Fibroblast of peridontal ligament (primary cell): ENCODE data around the gene TMEM119.
"Not testable (repeated sequence)": the region's sequence is repeated elsewhere in the genome, so short reads cannot be mapped to it uniquely, and the experiment has no call there.

Experiments used
- DNase-seq: peaks from one replicate; pipeline ENCODE4 v3.0.0-alpha.2; 2010; ENCODE audit errors: extremely low read depth

The TMEM119 gene

DNA sequence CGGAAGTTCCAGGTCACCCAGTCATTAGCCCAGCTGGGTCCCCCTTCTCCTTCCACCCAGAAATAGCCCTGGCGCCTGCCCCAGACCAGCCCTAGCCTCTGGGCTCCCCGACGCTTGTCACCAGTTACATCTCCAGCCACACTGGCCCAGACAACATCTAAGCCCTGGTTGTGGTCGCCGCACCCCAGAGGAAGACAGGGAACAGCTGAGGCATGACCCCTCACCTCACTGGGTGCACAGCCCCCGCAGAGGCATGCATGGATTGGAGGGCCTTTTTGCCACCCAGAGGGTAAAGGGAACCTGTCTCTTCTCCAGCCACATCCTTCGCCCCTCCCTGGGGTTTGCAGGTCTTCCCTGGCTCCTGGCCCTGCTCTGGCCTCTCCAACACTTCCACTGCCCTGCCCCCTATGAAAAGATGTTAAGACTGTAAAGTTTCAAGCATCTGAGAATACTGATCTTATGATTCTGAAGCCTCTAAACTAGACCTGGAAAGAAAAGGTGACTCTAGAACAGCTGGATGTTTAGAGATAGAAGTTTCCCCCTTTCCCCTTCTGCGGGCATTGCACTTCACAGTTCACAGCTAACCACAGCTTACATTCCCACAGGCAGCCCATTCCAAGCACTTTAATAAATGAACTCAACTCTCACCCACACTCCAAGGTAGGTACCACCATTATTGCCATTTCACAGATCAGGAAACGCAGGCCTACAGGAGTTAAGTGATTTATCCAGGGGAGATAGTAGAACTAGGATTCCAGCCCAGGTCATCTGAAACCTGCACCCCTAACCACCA, 14.7 kb downstream of the TMEM119 start:
- no peak for DNase-seq

DNA sequence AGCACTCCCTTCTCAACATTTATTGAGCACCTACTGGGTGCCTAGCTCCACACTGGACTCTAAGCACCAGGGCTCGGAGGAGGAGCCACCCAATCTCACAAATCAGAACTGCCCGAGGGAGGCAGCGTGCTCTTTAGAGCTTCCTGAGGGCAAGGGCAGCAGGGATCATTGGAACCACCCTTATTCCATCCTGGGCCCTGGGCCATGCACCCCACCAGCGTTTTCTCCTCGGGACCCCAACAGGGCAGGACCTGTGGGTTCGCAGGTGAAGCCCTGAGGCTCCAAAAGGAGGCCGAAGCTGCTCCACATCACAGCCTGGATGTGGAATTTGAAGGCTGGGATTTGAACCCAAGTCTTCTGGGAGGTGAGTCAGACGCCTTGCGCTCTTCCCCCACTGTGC, 15.4 kb downstream of the TMEM119 start:
- DNase-seq, result no peak

DNA sequence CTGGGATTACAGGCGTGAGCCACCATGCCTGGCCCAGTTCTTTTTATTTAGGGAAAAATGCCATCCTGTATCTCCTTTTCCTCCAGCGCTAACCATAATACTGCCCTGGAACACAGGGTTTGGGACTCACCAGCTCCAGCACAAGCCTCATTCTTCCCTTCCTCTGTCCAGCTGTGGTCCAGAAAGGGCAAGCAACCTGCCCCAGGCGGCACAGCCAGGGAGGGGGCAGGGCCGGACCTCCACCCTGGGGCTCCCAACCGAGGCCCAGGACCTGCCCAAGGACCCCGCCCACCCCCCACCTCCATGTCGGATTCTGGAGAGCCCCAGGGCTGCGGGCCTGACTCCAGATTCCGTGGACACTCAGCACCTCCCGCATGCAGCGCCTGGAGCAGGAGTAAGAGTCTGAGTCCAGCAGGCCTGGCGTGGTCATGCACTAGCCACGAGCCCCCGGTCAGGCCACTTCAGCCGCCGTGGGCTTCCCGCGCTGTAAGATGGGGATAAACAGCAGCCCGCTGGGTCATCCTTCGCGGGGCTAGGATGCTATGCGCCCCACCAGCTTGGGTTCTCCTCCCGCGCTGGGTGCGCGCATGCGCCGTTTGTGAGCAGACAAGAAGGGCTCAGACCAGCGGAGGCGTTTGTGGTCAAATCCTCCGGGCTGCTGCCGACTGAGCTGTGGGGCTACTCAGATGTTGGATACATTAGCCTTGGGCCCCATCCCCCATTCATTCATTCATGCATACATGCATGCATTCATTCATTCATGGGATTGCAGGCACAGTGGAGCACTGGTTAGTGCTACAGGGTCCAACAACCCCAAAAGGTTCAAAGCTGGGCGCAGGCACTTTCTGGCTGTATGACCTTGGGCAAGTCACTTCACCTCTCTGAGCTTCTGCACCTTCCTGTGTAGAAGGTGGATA, 16.3 kb downstream of the TMEM119 start:
- no peak for DNase-seq

DNA sequence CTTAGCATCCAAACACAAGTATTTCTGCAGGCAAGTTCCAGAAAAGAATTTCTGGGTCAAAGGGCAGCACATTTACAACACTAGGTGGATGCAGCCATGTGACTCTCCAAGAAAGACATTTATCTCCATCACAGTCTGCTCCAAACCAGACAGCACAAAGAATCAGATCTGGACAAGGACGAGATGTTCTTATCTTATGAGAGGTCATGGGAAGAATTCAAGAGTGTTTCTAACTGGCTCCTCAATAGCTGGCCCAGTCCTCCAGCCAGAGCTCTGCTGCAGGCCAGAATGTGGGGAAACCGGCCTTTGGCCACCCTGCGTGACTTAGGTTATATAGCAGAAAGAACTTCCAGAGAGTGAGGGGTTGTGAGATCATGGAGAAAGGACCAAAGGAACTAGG, 17.4 kb downstream of the TMEM119 start:
- DNase-seq, result no peak

DNA sequence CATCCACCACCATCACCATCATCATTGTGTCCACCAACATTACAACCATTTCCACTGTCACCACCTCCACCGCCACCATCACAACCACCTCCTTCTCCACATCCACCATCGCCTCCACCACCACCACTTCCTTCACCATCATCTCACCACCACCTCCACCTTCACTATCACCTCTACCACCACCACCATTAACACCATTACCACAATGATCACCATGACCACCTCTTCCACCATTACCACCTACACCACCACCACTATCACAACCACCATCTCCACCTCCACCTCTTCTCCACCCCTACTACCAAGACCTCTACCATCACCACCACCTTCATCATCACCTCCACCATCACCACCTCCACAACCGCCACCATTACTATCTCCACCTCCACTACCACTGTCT, 19.1 kb downstream of the TMEM119 start:
- DNase-seq, result no peak

DNA sequence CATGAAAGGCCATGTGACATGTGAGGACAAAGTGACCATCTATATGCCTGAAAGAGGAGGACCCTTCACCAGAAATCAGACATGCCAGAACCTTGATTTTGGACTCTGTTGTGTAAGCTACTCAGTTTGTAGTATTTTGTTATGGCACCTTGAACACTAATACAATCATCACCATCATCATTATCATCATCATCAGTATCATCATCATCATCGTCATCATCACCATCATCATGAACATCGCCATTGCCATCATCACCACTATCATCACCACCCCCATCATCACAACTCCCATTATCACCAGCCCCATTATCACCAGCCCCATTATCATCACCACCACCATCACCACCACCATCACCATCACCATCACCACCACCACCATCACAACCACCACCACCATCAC, 19.6 kb downstream of the TMEM119 start:
- DNase-seq, result no peak

DNA sequence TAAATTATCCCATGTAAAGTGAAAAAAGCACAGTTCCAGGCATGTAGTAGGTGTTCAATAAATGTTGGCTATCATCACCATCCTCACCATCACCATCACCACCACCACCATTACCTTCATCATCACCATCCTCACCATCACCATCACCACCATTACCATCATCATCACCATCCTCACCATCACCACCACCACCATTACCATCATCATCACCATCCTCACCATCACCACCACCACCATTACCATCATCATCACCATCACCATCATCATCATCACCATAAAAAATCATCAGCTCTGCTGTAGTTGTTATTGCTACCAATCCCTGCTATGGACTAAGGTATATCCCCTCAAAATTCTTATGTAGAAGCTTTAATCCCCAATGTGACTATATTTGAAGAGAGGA, 20.4 kb downstream of the TMEM119 start:
- DNase-seq, result no peak

DNA sequence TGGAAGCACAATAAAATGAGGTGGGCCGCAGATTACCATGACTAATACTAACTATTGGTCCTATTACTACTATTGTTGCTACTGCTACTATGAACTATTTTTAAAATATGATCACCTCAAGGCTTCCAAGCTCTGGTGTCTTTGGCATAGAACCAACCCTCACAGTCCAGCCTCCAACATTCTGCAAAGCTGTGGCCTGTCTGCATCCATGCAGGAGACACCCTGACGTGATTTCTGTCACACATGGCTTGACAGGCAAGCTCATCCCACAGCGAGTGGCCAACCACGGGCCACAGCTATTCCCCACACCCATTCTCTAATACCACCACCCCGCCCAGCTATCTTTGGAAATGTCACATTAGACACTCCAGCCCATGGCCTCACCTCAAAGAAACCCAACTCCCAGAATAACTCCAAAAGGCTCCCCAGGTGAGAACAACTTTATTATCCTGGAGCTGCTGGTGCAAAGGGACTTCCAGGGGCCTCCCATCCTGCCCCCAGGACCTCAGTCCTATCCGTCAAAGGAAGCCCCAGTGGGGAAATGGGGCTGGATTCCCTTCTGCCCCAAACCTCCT, 21.1 kb downstream of the TMEM119 start:
- DNase-seq, result no peak

DNA sequence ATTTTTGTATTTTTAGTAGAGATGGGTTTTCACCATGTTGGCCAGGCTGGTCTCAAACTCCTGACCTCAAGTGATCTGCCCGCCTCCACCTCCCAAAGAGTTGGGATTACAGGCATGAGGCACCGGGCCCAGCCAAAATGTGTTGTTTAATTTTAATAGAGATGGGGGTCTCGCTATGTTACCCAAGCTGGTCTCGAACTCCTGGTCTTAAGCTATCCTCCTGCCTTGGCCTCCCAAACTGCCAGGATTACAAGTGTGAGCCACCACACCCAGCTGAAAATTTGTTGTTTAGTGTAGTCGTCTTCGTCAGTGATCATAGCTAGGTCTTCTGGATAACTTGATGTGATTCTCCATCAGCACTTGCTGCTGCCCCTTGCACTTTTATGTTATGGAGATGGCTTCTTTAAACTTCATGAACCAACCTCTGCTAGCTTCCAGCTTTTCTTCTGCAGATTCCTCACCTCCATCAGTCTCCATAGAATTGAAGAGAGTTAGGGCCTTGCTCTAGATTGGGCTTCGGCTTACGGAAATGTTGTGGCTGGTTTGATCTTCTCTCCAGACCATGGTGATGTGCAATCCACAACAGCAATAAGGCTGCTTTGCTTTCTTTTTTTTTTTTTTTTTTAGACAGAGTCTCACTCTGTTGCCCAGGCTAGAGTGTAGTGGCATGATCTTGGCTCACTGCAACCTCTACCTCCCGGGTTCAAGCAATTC, 22.5 kb downstream of the TMEM119 start:
- peak; percentile 50 for DNase-seq

DNA sequence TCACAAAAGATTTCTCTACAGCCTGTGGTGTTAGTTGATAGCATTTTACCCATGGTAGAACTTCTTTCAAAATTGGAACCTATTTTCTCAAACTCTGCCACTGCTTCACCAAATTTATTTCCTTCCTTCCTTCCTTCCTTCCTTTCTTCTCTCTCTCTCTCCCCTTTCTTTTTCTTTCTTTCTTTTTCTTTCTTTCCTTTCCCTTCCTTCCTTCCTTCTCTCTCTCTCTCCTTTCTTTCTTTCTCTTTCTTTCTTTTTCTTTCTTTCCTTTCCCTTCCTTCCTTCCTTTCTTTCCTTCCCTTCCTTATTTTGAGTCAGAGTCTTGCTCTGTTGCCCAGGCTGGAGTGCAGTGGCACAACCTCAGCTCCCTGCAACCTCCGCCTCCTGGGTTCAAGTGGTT, 23.6 kb downstream of the TMEM119 start:
- DNase-seq, result not testable (repeated sequence)

DNA sequence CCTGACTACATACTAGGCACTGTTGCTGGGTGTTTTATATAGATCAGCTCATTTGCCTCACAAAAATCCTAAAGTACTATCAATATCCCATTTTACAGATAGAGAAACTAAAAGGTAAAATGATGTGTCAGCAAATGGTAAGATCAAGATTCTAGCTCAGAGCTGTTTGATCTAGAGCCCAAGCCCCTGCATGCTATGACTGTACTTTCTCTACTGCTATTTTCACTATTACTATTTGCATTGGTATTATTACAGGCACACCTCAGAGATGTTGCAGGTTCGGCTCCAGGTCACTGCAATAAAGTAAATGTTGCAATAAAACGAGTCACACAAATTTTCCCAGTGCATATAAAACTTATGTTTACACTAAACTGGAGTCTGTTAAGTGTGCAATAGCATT, 24.6 kb downstream of the TMEM119 start:
- DNase-seq, result no peak

DNA sequence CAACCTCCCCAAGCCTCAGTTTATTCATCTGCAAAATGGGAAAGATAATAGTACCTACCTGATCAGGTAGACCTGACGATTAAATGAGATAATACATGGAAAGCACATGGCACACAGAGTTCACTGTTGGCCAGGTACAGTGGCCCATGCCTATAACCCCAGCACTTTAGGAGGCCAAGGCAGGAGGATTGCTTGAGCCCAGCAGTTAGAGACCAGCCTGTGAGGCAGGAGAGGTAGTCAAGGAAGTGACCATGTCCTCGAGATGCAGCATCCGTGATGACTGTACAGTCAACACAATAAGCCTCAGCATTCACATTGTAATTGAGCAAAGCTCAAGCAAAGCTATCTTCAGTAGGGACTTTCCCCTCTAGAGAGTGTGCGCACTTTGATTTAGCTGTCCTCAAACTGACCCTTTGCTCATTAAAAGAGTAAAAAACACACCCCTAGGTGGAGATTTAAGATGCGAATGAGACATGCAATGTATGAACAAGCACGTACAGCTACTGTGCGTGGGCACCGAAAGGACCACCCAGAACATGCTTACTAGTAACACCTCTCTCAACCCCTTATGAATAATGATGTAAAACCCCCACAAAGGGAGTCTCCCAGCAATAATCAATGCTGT, 25.6 kb downstream of the TMEM119 start:
- no peak for DNase-seq

DNA sequence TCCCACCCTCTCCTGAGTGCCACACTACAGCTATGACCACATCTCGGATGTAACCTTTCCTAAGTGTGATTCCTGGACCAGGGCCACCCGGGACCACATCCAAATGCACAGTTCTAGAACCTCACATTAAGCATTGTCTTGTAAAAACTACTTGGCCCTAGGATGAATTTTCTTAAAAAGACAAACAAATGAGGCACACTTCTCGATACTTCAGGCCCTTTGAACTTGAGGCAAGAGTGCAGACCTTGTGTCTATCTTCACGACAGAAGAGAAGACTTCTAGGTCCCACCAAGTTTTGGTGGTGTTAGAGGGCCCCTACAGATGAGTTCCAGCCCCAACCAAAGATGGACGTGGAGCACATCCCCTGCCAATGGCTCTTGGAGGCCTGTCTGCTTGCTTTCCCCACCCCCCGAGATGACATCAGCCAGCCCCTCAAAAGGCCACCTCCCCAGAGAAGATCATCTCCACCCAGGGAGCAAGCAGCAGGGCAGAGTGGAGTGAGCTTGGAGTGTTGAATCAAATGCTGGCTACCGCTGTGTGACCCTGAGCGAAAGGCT, 26.2 kb downstream of the TMEM119 start:
- DNase-seq, result no peak

DNA sequence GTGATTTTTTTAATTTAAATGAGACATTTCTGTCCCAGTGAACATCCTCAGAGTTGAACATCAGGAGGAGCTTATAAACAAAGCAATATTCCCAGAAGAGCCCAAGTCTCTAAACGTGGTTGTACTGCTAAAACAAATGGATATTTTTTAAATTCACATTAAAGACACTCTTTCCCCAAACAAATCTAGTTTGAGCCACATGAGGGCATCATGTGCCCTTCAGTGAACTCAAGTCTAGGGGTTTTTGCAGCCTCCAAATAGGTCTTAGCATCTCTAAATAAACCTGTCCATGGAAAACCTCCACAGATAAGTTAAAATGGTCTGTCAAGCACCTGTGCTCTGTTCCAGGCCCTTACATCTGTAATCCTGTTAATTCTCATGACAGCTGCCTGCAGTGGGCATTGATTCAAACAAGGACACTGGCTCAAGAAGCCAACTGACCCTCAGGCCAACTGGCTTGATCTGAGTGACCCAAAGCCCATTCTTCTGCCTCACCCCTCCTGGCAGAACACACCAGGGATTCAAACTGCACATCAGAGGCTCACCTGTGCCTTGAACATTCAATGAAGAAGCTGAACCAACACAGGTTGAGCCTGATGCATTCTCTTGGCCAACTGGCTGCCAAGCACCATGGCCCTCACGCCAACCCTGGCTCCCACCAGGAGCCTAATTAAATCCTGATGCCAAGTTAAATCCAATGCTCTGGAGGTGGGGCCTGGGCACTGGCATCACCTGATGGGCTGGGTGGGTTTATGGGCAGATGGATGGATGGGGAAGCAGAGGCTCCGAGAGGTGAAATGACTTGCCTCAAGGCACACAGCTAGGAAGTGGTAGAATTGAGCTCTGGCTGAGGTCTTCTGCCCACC, 26.9 kb downstream of the TMEM119 start:
- peak; percentile 85 for DNase-seq

DNA sequence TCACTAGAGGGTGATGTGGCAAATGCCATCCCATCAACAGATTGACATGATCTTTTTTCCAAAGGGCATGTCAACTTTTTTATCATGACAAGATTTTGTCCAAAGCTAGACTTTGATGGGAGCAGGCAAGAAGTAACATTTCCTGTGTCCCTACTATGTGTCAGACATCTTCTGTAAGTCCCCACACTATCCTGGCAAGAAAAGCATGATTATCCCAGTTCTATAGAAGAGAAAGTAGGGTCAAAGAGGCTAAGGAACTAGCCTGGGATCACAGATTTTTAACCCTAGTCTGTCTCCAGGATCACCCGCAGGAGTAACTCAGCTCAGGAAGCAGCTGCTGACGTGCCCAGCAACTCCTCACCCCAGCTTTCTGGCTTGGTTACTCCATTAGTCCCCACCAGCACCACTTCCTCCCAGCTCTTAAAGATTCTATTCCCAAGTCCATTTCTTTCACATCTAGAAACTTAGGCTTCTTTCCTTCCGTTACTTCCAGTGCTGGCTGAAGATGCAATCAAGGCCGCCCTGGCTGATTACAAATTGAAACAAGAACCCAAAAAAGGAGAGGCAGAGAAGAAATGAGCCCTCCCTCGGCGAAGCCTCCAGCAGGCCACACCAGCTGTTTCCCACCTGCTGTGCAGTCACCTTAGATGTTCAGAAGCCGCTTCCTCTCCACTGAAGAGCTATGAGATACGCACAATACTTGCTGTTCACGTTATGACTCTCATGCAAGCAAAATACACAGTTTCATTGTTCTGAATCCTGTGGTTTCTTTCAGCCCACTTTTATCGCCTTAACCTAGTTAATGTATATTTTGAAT, 29.3 kb downstream of the TMEM119 start:
- no peak for DNase-seq

DNA sequence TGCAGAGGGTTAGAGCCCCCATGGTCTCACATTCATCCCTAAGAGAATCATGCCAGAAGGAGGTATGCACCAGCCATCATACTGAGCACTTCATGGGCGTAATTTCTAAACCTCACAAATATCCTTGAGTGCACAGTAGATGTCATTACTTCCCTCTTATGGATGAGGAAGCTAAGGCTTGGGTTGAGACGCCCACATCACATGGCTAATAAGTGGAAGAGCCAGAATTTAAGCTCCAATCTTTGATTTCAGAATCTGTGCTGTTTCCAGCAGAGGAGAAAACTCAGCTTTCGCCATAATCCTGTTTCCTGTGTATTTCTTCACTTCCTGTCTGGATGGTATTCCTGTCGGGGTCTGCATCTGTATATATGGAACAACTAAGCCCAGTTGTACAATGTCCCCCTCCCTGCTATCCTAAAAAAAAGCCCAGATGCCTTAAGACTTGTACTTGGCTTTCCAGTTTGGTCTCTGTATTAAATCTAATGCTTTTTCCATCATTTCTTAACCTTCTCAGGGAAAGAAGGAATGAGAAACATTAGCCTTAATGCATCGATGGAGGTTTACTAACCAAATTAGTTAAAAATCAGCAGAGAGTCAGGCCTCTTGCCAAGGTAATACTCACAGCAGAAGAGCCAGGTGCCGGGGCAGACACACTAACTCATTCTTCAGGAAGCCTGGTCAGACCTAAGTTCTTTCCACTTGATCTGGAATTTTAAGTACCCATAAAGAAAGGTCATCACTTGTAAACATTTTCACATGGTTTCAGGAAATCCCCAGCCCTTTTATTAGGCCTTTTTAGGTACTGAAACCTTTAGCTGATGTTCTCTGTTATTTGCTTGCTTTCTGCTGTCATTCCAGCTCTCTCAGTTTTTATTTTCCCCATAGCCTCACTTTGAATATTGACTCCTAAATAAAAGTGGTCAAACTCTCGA, 30.2 kb downstream of the TMEM119 start:
- no peak for DNase-seq

DNA sequence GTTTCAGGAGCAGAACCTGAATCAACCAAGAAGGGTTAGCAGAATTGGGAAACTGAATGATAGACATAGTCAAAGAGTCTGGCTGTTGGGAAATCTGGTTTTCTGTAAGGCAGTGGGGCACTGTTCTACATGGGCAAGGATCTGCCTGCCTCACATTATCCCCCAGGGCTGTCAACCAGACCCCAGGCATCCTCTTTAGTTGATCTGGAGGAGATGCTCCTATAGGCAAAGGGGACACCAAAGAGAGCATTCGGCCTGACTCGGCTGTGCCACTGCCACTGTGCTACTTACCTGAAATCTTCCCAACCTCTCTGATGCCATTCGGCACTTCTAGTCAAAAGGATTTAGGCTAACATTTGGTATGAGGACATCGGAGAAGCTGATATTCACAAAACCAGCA, 31.4 kb downstream of the TMEM119 start:
- no peak for DNase-seq

DNA sequence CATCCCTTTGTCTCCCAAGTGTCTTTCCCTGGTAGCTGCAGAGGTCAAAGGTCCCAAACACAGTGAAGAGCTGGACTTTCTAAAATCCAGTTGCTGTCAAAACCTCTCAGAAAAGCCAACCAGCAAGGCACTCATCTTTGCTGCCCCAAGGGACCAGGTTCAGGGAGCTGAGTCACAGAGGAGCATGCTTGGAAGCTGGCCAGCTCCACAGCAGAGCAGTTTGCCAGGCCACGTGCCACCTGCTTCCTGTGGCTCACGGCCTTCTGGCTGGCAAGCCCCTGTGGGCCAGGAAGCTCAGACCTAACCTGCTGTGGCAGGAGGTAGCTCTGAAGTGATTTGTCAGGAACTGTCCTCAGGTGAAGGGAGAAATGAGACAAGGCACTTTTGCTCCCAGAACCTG, 31.9 kb downstream of the TMEM119 start:
- peak; percentile 64 for DNase-seq
